Activated CD4-positive, alpha-beta T cell treated with anti-CD3 and anti-CD28 coated beads, Interleukin-2, amount 50 U/mL, for 24 hours (primary cell): ENCODE measurements around the gene KLK14.

Experiments
- DNase-seq, 2 donors: peaks; one replicate each; pipeline ENCODE4 v3.0.0-alpha.2; 2020; ENCODE audit warnings: low read depth in 1 of 2, low spot score in 1 of 2

Gene KLK14

DNA sequence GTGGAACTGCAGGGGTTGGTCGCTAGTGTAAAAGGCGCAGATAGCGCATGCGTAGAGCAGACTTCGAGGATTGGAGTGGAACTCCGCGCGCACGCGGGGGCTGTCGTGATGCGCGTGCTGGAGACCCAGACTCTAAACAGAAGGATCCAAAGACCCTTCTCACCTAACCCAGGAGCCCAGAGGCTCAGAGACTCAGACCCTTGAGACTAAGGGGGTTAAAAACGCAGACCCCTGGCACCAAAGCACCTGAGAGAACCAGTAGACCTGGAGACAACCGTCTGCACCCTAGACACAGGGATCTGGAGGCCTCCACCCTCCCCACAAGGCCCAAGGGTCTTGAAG lies 26.1 kb upstream of the KLK14 start:
- DNase-seq, result no peak

GRCh38 chr19:51108066-51108804 lies 25.5 kb upstream of the KLK14 start, which contains the start of gene CTU1:
Gene CTU1, minus strand, starts transcription at chr19:51108409. Its CDS starts 3,840 bp downstream, at chr19:51104569.
- DNase-seq, result peak; percentile 95 to 98

DNA sequence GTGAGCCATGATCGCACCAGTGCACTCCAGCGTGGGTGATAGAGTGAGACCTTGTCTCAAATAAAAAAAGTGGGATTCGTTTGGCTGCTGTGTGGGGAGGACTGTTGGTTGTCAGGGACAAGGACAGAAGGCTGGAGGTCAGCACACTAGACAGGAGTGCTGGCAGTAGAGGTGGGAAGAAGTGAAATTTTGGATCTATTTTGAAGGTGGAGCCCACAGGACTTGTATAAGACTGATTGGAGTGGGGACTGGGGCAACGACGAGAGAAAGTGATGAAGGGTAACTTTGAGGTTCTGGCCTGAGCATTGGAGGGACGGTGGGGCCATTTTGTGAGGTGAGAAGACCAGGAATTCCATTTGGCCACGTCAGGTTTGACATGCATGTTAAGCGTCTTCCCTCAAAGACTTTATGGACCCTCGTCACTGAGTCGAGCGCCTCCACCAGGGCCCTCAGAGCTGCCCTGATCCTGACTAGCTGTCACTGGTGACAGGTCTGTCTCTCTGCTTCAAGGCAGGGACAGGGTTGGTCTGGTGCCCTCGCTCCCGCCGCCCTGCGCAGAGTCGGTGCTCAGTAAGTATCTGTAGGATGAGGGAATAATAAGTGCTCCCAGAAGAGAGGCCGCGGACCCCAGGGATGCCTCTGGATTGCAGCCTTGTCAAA lies 24.8 kb upstream of the KLK14 start:
- DNase-seq, result no peak

DNA sequence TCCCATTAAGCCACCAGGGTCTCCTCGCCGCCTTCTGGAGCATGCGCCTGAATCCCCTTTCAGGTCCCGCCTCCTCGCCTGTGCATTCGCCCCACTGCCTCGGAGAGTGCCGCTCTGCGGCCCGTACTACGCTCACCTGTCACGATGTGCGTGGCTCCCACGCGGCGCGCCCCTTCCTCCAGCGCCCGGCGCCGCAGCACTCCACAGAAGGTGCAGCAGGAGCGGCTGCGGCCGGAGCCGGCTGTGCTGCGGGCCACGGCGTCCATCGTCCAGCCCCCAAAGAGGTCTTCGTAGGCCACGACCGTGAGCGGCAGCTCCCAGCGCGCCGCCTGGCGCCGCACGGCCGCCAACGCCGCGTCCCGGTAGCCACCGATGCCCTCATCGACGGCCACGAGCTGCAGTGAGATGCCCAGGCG lies 21.2 kb upstream of the KLK14 start:
- DNase-seq, result no peak

DNA sequence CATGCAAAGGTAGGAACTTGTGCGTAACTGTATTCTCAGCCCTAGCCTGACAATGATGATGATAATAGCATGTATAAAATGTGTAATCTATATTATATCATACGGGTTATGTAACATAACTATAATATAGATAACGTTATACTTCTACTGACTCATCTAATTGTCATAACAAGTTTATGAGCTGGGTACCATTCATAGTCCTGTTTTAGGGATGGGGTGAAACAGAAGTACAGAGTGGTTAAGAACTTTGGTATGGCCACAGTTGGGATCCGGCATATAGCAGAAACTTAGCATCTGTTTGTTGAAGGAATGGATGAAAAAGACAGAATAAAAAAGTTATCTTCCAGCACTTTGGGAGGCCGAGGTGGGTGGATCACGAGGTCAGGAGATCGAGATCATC lies 20.3 kb upstream of the KLK14 start:
- no peak for DNase-seq

GRCh38 chr19:51101171-51101865 lies 18.6 kb upstream of the KLK14 start:
- no peak for DNase-seq

DNA sequence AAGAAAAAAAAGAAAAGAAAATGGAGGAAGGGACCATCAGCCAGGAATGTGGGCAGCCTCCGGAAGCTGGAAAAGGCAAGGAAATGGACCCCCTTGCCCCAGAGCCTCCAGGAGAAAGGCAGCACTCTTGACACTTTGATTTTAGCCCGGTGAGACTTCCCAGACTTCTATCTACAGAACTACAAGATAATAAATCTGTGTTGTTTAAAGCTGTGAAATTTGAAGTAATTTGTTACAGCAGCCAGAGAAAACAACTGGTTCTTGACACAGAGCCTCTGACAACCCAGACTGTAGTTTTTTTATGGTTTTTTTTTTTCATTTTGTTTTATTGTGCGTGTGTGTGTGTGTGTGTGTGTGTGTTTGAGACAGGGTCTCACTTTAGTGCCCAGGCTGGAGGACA lies 17.9 kb upstream of the KLK14 start:
- DNase-seq, result no peak

GRCh38 chr19:51099047-51099382 lies 16.3 kb upstream of the KLK14 start:
- DNase-seq, result no peak

DNA sequence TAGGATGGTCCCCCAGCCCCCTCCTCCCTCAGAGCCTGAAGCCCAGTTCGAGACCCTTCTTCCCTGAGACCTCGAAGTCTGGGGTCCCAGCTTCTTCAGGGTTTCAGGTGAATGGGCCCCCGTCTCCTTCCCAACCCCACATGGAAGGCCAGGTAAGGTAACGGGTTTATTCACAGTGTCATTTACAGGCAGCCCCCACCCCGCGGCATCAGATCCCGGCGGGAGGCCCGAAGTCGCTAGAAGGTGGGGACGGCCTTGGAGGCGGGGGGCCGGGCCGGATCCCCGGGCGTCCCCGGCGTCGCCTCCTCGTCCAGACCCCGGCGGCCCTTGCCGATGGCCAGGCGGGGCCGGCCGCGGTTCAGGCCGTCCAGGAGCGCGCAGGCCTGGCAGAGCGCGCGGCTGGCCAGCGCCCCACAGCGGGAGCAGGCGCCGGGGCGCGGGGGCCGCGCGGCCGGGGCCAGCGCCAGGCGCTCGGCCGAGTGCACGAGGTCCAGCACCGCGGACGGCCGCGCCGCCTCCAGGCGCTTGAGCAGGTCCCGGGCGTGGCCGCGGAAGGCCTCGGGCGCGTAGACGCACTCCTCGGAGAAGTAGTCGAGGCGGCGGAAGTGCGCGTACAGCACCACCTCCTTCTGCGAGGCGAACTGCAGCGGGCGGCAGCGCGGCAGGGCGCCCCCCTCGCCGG lies 15.8 kb upstream of the KLK14 start:
- DNase-seq, result no peak

DNA sequence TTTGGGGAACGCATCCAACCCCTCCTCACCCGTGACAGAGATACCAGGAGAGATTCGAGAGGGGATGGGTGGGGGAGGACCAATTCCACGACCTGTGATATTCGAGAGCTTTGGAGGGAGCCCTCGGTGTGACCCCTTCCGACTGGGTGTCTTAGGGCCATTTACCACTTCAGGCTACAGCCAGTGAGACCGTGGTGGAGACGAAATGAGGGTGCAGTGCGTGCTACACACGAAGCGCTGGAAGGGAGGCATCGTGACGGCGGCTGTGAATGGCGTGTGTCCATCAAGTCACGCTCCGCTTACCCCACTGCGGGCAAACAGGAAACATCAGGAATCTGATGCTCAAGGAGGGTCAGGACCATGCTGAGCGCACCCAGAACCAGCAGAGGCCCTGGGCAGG lies 15.1 kb upstream of the KLK14 start:
- no peak for DNase-seq

- peak; percentile 40 to 59 for DNase-seq
These were observed 14.6 kb upstream of the KLK14 start for GRCh38 chr19:51097166-51097738.

GRCh38 chr19:51096473-51097165 lies 13.9 kb upstream of the KLK14 start:
- DNase-seq, result no peak

- no peak for DNase-seq
These were observed 12.1 kb upstream of the KLK14 start for GRCh38 chr19:51094696-51095279.

DNA sequence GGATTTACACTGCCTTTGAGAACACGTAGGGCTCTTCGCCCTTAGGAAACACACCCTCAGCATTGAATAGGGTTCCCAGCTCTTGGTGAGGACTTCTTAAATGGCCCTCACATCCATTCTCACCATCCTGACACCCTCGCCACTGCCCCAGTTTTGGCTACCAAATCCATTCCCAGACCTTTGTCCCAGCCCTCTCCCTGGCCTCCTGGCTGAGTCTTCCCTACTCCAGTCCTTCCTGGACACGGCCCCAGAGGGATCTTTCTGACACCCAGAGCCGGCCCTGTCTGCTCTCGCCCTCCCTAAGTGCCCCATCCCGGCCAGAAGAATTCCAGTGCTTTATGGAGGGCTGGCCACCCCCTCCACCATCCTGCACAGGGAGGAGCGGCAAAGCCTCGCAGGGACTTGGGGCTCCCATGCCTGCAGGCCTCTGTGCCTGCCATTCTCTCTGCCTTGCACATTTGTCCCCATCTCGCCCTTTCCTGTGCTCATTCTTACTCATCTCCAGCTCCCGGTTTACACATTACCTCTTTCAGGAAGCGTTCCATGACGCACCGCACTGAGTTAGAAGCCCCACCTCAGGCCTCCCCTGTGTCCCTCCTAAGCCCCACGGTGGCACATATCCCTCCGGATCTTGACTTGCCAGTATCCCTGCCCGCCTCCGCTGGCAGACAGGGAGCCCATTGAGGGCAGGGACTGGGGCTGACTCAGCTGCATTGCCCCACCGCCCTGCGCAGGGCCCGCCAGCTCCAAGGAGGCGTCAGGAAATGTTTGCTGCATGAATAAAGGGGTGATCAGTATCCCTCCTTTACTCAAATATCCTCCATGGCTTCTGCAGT lies 11.0 kb upstream of the KLK14 start:
- DNase-seq, result no peak

GRCh38 chr19:51093101-51093500 lies 10.4 kb upstream of the KLK14 start:
- no peak for DNase-seq

DNA sequence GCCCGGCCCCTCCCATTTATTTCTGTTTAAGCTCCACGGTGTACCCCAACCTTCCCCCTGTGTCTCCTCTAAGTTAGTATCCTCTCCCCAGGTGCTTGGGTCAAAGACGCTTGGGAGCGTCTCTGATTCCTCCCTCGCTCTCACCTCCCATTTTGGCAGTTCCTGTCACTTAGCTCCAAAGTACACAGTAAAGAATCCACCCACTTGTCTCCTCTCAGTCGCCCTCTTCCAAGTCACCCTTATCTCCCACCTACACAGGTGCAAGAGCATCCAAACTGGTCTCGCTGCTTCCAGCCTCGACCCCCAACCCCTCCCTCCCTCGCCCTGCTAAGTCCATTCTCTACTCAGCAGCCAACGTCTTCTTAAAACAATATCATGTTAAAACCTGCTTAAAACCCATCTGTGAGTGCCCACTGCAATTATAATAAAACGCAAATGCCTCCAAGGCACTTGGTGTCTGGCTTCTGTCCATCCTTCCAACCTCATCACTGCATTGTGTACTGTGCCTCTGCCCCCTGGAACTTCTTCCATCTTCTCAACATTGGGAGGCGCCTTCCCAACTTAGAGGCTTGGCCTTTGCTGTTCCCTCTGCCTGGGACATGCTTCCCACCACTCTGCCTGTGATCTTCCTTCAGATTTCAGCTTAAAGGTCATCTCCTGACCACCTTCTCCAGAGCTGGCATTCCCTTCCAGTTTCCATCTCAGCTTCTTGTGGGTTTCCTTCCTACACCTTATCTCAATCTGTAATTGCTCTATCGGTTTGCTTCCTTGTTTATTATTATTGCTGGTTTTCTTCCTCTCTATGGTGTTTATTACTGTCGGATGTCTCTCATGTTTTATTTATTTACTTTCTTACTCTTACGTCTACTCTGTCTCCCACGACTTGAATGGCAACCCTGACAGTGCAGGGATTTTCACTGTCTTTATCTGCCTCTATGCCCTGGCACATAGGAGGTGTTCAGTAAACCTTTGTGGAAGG lies 9.5 kb upstream of the KLK14 start:
- no peak for DNase-seq

- no peak for DNase-seq
These were observed 8.4 kb upstream of the KLK14 start for GRCh38 chr19:51091126-51091525.

- DNase-seq, result no peak
These were observed 7.8 kb upstream of the KLK14 start for GRCh38 chr19:51090471-51090870.
